ENCODE data around the gene AKAP5.

The AKAP5 gene

GRCh38 chr14:64502456-64502855 is 37.2 kb downstream of the AKAP5 start:
- TF ChIP-seq ZFX (IDR thresholded peaks at IDR 0.05; ENCODE audit: borderline replicate concordance) (no peak), CTCF (IDR thresholded peaks at IDR 0.05) (no peak)
- peak overlapping the region; percentile 99 for H3K27ac ChIP-seq

DNA sequence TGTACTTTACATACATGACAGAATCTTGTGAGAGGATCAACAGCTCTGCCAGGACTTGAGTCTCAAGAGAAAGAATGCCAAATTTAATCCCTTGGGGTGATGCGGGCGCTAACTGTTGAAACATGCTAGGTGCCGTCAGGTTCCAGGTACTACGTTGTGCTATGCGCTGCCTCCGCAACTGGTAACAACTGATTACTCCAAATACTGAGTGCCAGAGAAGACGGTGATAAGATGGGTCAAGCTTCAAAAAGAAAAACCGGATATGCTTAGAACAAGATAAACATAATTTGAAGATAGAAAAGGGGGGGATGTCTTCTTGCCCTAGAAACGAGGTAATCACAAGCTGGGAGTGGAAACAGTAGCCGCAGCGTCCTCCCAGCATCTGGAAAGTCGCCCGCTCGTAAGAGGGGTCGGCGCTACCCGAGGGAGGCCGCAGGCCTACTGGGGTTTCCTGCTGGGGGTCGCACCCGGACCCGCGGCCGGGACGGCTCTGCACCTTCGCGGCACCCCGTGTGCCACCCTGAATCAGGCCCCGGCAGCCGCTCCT is 37.7 kb downstream of the AKAP5 start:
- H3K27ac ChIP-seq: peak overlapping the region; percentile 99
- TF ChIP-seq ZFX (IDR thresholded peaks at IDR 0.05; ENCODE audit: borderline replicate concordance): no peak
- no peak for TF ChIP-seq CTCF (IDR thresholded peaks at IDR 0.05)

GRCh38 chr14:64503434-64504309 is 38.4 kb downstream of the AKAP5 start, which contains the start of gene ZBTB25:
Gene ZBTB25, minus strand, starts transcription at chr14:64503838. Its CDS starts 13,305 bp downstream, at chr14:64490533.
- TF ChIP-seq CTCF (IDR thresholded peaks at IDR 0.05): no peak
- no peak for TF ChIP-seq ZFX (IDR thresholded peaks at IDR 0.05; ENCODE audit: borderline replicate concordance)
- peak within 1 kb of the TSS; percentile 99 for H3K27ac ChIP-seq

- H3K27ac ChIP-seq: peak within 1 kb of the TSS; percentile 99
- TF ChIP-seq CTCF (IDR thresholded peaks at IDR 0.05) (no peak), ZFX (IDR thresholded peaks at IDR 0.05; ENCODE audit: borderline replicate concordance) (no peak)
Measured at GRCh38 chr14:64504310-64504896, 39.1 kb downstream of the AKAP5 start, which contains the start of gene ZBTB1. Gene ZBTB1, plus strand, starts transcription at chr14:64504770. Its CDS starts 16,735 bp downstream, at chr14:64521505.

DNA sequence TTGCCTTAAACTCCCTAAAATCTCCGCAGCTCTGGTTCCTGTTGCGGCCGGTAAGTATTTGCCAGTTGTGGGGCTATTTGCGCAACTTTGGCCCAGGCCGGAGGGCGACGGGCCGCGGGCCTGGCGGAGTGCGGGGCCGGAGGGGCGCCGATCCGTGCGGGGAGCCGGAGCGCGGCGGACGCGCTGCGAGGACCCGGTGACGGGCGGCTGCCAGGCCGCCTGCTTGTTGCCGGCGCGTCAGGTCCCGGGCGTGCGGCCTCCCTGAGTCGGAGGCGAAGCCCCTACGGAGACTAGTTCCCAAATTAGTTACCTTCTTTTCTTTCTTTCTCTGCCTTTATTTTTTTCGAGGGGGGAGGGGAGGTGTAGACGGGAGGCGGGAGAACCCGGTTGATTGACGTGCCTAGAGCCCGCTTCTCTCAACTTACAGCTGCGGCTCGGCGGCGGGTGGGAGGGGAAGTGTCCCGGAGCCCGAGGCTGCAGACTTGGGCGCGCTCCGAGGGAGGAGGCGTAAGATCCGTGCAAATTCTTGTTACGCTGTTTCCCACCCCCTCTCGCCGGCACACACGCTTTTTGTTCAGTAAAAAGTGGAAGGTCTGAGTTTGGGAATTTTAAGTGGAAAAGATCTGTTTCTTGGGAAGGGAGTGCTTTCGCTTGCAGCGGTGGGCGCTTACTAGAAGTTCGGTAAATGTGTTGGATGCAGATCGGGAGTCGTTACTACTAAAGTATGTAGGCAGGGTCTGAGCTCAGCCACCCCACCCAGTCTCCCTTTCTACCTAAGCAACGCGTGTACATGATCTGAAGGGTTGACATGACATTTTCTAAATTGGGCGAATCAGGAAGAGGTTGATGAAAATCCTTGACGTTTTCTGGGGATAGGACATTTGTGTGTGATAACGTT is 39.8 kb downstream of the AKAP5 start:
- H3K27ac ChIP-seq: peak overlapping the region; percentile 99
- no peak for TF ChIP-seq CTCF (IDR thresholded peaks at IDR 0.05)
- no peak for TF ChIP-seq ZFX (IDR thresholded peaks at IDR 0.05; ENCODE audit: borderline replicate concordance)

GRCh38 chr14:64506721-64507120 is 41.4 kb downstream of the AKAP5 start:
- H3K27ac ChIP-seq: no peak overlapping the region
- TF ChIP-seq CTCF (IDR thresholded peaks at IDR 0.05) (no peak), ZFX (IDR thresholded peaks at IDR 0.05; ENCODE audit: borderline replicate concordance) (no peak)
